ENCODE measurements around the gene OSBPL2.

OSBPL2 gene

GRCh38 chr20:62342910-62343309 lies 104.6 kb downstream of the OSBPL2 start:
- no peak overlapping the region for H3K4me3 ChIP-seq (ENCODE audit: low read depth, low read length)
- no peak for DNase-seq (ENCODE audit: low read depth)
- no peak for TF ChIP-seq CTCF (IDR thresholded peaks at IDR 0.05; ENCODE audit: low read depth, low read length, missing control alignments)

- no peak for DNase-seq (ENCODE audit: low read depth)
- no peak overlapping the region for H3K4me3 ChIP-seq (ENCODE audit: low read depth, low read length)
- TF ChIP-seq CTCF (IDR thresholded peaks at IDR 0.05; ENCODE audit: low read depth, low read length, missing control alignments), result no peak
Measured at GRCh38 chr20:62344092-62344491, 105.8 kb downstream of the OSBPL2 start.

GRCh38 chr20:62344782-62345181 lies 106.5 kb downstream of the OSBPL2 start:
- H3K4me3 ChIP-seq (ENCODE audit: low read depth, low read length), result no peak overlapping the region
- no peak for TF ChIP-seq CTCF (IDR thresholded peaks at IDR 0.05; ENCODE audit: low read depth, low read length, missing control alignments)
- DNase-seq (ENCODE audit: low read depth), result no peak
